Activated CD4-positive, CD25-positive, alpha-beta regulatory T cell treated with anti-CD3 and anti-CD28 coated beads, Interleukin-2, amount 50 U/mL, for 72 hours (primary cell): ENCODE measurements around the gene COL7A1.

Experiments
- DNase-seq: peaks from one replicate; pipeline ENCODE4 v3.0.0; 2021

COL7A1 gene

GRCh38 chr3:48595075-48595525 is at the start of gene COL7A1:
Gene COL7A1, minus strand, starts transcription at chr3:48595329. Its CDS starts 170 bp downstream, at chr3:48595159.
- no peak for DNase-seq

DNA sequence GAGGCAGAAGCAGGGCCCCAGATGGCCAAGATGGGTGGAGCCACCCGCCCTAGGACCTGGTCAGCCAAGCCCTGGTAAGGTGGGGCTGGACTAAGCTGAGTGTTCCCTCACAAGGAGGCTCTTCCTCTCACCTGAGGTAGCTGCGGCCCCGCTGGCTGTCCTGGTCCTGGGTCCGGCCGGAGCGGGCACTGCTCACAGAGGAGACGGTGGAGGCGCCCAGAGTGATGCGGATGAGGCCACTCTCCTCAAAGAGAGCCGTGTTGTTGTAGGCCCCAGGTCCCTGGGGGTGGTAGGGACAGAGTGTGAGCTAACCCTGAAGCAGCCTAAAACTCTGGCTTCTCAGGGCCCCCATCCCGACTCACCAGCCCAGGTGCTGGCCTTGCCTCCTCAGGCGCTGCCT is 47.5 kb upstream of the COL7A1 start:
- DNase-seq: no peak

DNA sequence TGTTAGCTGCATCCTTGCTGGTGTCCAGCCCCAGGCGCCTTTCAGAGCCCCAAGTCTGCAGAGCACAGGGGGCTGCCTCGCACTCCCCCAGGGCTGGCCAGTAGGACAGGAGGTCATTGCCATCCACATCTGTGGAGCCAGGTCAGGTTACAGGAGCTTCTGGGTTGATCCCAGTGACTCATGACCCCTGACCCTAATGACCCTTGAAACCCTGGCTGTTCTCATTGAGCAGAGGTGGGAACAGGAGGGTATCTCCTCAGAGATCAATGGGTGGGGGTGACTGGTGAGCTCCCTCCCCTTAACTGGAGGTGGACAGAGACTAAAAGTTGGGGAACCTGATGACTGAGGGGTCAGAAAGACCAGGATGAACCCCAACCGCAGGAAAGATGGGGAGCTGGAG is 46.3 kb upstream of the COL7A1 start:
- no peak for DNase-seq

DNA sequence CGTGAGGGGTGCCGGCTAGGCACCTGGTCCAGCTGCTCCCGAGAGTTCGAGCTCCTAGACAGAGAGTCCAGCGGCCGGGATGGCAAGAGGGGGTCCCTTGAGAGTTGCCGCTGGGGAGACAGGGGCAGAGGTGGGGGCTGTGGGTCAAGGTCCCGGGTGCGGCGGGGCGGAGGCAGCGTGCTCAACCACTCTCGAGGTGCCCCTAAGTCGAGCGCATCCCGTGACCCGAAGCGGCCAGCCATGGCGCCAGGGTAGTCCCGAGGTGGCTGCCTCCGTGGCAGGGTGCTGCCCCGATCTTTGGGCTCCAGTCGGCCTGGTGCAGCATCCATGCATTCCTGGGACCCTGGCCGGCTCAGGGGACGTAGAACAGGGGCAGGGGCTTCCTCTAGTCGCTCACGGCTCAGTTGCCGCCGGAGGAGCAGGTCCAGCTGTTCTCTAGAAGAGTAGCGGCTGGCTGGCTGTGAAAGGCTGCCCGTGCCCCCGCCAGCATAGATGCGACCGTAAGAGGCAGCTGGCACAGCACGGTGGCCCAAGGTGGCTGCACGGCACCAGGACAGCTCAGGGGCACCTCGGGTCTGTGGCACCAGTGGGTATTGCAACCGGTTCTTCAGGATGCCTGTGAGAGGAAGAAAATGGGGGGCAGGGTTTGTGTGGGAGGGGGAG is 44.9 kb upstream of the COL7A1 start:
- DNase-seq: no peak

DNA sequence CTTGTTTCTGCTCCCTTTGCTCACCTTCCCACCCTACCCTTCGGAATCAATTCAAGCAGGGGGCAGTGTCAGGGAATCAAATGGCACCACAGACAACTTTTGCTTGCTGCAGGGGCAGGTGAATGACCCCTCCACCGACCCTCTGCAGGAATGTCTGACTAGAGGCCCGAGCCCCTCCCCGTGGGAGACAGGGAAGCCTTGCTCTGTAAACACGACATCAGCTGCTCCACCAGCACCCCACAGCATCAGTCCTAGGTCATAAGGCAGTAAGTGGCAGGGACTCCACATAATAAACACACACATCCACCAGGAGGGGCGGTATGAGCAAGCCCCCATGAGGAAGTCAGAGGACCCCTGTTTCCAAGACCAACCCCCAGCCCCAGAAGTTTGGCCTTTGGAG is 42.2 kb upstream of the COL7A1 start:
- no peak for DNase-seq

- DNase-seq: no peak
Observed at GRCh38 chr3:48636149-48636655, 41.1 kb upstream of the COL7A1 start.

DNA sequence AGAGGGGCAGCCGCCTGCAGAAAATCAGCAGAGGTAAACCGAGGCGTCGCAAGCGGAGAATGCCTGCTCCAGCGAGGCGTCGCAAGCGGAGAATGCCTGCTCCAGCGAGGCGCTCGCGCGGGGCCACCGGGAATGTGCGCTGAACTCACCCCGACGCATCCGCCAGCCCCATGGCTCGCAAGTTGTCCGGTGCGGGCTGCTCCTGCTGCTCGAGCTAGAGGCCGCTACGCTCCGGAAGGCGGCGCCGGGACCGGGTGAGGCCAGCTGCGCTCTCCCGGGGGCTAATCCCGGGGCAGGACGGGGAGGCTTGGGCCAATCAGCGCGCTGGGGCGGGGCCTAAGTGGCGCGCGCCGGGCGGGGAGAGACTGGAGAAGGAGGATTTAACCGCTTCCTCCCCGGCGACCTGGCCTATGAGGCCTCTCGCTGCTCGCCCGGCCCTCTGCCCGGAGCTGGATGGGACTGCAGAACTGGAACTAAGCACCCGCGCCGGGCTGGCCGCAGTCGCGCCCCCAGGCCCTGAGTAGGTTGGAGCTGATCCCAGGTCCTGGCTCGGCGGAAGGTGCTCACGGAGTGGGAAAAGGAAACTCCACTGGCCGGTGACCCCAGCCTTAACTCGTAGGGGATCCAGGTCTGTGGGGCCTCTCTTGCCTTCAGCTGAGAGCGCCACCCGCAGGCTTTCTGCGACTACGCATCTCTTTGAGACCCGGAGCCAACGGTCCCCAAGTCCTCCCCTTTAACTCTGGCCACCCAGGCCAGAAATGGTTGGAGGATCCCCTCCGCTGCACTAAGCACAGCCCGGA is 40.3 kb upstream of the COL7A1 start, which contains the start of gene SLC26A6:
Gene SLC26A6 (minus strand): TSS at position 240 of the 800 bp plus-strand sequence. CDS start 68 bp downstream, at position 172.
- DNase-seq: peak; percentile 95

DNA sequence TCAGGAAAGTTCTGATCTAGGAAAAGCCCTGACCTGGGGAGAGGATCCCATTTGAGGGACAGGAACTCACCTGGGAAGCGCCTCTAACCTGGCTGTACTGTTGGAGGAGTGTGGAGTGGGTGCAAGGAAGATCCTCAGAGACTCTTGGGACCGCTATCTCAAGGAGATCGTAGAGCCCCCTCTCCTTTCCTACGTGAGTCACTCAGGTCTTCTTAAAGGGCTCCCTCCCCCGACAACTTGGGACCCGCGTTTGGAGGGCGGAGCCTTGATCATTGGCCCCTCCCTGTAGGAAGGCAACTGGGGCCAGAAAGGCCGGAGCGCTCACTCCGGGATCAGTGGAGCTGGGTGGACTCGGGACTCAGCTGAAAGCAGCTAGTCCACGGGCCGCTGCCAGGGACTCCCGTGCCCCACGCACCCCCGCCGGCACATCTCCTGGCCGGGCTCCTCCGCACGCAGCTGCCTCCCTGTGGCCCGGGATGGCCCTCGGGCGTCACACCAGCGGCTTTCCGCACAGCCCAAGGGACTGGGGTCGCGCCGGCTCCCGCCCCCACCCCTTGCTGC is 39.6 kb upstream of the COL7A1 start:
- DNase-seq: peak; percentile 56

DNA sequence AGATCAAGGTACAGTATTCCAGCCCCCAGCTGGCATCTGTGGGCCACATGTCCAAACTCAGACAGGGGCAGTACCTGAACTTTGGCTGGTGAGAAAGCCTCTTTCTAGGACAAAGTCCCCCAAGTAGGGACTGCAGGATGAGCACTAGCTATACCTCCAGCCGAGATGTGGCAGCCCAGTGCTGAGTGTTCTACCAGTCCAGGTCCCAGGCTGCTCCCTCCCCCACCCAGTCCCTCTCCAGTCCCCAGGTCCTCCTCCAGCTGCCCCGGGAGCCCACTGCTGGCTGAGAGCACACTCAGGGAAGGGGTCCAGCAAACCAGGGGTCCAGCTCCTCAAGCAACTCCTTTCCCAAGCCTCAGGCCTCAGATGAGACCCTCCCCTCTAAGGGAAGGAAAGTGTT is 38.6 kb upstream of the COL7A1 start:
- no peak for DNase-seq

DNA sequence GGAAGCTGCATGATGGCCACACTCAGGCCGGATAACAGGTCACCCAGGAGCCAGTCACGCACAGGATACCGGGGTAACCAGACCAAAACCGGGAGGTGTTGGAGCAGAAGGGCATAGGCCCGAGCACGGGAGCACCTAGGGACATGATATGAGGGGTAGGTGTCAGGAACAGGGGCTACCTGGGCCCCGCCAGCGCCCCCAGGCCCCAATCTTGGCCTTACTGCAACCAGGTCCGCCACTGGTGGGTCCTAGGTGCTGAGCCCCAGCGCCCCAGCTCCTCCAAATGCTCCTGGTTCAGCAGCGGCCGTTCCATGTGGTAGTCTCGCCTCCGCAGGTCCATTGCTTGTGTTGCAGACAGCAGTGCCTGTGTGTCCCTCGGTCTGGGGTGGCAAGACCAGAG is 38.1 kb upstream of the COL7A1 start:
- no peak for DNase-seq

GRCh38 chr3:48631516-48632448 is 36.7 kb upstream of the COL7A1 start:
- DNase-seq: no peak

GRCh38 chr3:48630833-48631232 is 35.7 kb upstream of the COL7A1 start:
- no peak for DNase-seq

DNA sequence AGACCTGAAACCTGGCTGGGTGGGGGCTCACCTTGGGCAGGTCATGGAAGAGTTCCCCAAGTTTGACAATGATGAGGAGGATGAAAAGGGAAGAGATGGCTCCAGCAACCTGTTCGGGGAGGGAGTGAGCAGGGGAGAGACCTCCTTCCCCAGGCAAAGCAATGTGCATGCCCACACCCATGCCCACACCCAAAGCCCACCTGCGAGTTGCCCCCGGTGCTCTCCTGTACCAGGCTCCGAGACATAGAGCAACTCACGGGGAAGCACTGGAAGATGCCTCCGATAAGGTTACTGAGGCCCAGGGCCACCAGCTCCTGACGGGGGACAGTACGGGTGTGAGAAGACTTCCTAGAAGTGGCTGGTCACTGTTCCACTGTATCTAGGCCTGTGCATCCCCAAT is 35.3 kb upstream of the COL7A1 start:
- no peak for DNase-seq

DNA sequence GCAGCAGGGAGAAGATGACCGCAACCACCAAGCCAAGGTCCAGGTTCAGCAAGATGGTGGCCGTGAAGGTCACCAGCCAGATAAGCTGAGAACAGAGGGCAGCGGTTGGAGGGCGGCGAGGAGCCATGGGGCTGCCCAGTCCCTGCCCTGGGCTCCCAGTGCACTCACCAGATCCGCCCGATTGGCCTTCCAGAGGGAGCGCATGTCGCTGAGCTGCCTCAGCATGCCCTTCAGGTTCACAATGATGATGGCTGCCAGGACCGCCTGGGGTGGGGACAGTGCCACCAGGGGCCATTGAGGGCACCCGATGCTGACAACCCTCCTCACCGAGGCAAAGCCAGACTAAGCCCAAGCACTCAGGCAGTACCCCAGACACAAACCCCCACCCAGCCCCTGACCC is 34.8 kb upstream of the COL7A1 start:
- no peak for DNase-seq

- no peak for DNase-seq
Observed at GRCh38 chr3:48628277-48629017, 33.3 kb upstream of the COL7A1 start.

DNA sequence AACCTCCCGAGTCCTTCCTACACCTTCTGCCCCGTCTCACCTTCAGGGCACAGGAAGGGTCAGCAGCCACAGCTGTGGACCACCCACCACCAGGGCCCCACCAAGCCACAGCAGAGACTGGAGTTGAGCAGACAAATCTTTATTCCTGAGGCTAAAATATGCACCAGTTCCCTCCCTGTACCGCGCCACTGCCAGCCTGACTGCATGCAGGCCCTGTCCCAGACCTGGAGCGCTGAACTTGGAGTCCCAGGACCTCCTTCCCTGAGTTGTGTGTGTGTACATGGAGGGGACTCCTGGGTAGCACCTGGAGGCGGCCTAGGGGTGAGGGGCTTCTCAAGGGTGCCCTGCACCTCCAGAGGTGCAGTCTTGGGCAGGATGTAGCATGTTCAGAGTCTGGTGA is 30.5 kb upstream of the COL7A1 start:
- DNase-seq: no peak

GRCh38 chr3:48624767-48625166 is 29.6 kb upstream of the COL7A1 start:
- DNase-seq: no peak

DNA sequence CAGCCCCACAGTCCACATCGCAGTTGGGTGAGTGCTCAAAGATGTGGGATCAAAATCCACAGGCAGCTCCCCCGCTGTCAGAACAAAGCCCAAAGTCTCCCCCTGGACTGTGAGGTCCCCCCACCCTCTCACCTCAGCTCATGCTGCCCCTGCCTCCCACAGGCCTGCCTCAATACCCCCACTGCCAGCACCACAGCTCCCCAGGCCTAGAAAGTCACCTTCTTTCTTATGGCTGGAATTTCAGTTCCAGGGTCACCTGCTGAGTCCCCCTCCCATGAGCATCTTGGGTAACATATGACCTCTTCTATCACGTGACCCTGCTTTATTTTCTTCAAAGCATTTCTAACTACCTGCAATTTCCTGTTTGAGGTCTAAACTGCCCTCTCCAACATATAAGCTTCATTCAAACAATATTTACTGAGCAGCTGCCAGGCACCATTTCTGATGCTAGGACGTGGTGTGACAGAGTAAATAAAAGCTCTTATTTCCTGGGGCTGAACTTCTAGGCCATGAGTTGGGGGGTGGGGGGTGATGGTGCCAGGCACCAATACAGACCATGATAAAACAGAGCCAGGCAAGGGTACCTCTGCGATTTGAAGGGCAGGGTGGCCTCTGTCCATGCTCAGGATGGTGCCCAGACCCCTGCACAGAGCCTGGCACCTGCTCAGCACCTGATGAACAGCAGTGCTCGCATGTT is 28.9 kb upstream of the COL7A1 start:
- no peak for DNase-seq

- no peak for DNase-seq
Observed at GRCh38 chr3:48621461-48621869, 26.3 kb upstream of the COL7A1 start, which contains the start of gene TMEM89. Gene TMEM89, minus strand, starts transcription at chr3:48621769. Its CDS starts 13 bp downstream, at chr3:48621756.

DNA sequence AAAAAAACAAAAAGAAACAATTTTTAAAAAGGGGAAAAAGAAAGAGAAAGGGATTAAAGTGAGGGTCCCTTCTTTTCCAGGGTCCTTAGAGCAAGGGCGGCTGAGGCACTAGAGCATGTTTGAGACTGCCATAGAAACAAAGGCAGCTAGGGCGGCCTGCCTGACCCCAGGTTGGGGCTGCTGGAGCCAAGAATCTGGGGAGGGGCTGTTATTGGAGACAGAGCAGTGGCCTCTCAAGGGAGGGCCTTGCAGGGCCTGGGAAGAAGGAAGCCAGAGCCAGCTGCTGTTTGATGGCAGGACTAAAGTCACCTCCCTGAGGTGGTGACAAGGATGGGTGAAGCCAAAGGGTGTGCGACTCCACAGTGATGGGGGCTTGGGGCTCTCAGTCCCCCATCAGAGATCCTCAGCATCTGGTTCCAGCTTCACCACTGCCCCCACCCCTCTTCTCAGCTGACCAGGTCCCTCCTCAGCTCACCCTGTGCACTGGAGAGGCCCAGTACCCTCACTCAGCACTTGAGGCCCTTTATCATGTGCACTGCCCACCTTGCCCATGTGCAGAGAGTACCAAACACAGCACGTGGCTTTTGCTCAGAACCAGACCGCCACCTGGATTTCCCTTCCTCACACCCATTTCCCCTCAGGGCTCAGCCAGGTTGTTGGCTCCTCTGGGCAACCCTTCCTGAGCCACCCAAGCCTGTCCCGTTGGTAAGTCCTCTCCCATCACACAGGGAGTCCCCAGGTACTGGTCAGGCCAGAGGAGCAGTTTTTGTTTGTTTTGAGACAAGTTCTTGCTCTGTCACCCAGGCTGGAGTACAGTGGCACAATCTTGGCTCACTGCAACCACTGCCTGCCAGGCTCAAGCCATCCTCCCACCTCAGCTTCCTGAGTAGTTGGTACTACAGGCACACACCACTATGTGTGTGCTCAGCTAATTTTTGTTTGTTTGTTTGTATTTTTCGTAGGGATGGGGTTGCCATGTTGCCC is 24.7 kb upstream of the COL7A1 start:
- DNase-seq: no peak
